HL-60 (cell line): Measurements from ENCODE around the gene PCNX3. TPM values are rescaled to one million over a fixed set of nuclear protein-coding genes. Genes with fewer than 3 reads are reported as not detected.

Experiments used
- DNase-seq, 2 experiments: peaks; one replicate each; pipeline ENCODE4 v3.0.0-alpha.2; 2010 to 2020; ENCODE audit warnings: low read depth in 1 of 2, low spot score in 1 of 2
- H3K27ac ChIP-seq: fragments of 250-450 bp; sonication (Bioruptor Pico); replicated peaks from 2 replicates; pipeline ENCODE4 v1.5.1; 2020; ENCODE audit warnings: mild to moderate bottlenecking, moderate library complexity
- H3K27me3 ChIP-seq: fragments of 250-450 bp; sonication (Bioruptor Pico); 2 replicates; pipeline ENCODE4 v1.5.1; 2021; ENCODE audit warnings: mild to moderate bottlenecking, moderate library complexity; ENCODE audit not compliant: insufficient read depth, poor library complexity, severe bottlenecking
- H3K4me3 ChIP-seq: replicated peaks from 2 replicates; pipeline ENCODE4 v1.5.1; 2011; ENCODE audit warnings: mild to moderate bottlenecking, control low read depth, low read length; ENCODE audit not compliant: insufficient read depth
- CTCF ChIP-seq: IDR thresholded peaks from one replicate; pipeline ENCODE4 v1.5.1; 2011; ENCODE audit warnings: low read length, control low read depth, inconsistent platforms; ENCODE audit not compliant: insufficient read depth
- GABPA ChIP-seq: IDR thresholded peaks from 2 replicates; pipeline ENCODE4 v1.6.1; 2012; ENCODE audit warnings: low read depth
- POLR2AphosphoS5 ChIP-seq: IDR thresholded peaks from 2 replicates; pipeline ENCODE4 v1.6.1; 2012; ENCODE audit warnings: low read depth
- REST ChIP-seq: IDR thresholded peaks from 2 replicates; pipeline ENCODE4 v1.6.1; 2012; ENCODE audit warnings: low read depth; ENCODE audit not compliant: insufficient replicate concordance
- SPI1 ChIP-seq: IDR thresholded peaks from 2 replicates; pipeline ENCODE4 v1.6.1; 2012; ENCODE audit warnings: low read depth, mild to moderate bottlenecking, borderline replicate concordance
- microRNA-seq: library from miRNA; unstranded; fragments of <30 nt; microRNA quantifications from one replicate; pipeline ENCODE4, GENCODE V29; 2018

Gene PCNX3

GRCh38 chr11:65685981-65686380 lies 70.4 kb downstream of the PCNX3 start:
- no peak for DNase-seq
- no peak overlapping the region for H3K27ac ChIP-seq
- TF ChIP-seq REST (no peak), POLR2AphosphoS5 (no peak), SPI1 (no peak), CTCF (no peak), GABPA (no peak)
- H3K4me3 ChIP-seq: no peak overlapping the region
- no peaks in the 10 kb centered on the region for H3K27me3 ChIP-seq

Small RNA genes lying within 50 kb of the gene (microRNA-seq; reads per million reads assigned to microRNA genes)
- not detected for gene MIR4489
- not detected for gene MIR4690
